ENCODE measurements around the gene RTL10. TPM values are rescaled to one million over a fixed set of nuclear protein-coding genes. Genes with fewer than 3 reads are reported as not detected.

Gene RTL10
- total and polyA plus RNA-seq, 2 of the 8 experiments (the other 6 are each of a cell fraction or from before 2014, with no cell fraction given) = 11.5 to 18.8 TPM

- Histone ChIP-seq H2BK12ac (ENCODE audit: low read depth, low read length) (no peak overlapping the region), H3K4me1 (replicated peaks in 1 of 4; ENCODE audit: control insufficient read depth in 3 of 4, insufficient read depth in 4 of 4, low read length in 3 of 4) (peaks cover 0 to 5% (median 0%) of the 10 kb centered on the region in 4 experiments; a peak in 4 of 7 replicates), H4K5ac (ENCODE audit: insufficient read length, low read depth, low read length) (no peak overlapping the region), H3K79me1 (ENCODE audit: low read depth, low read length) (peaks cover 7% of the 10 kb centered on the region), H3K27ac (ENCODE audit: low read depth, low read length) (no peak overlapping the region), H3K56ac (replicated peaks; ENCODE audit: insufficient read length, low read depth, low read length) (no peak overlapping the region), H4K20me1 (replicated peaks in 1 of 2; ENCODE audit: control insufficient read depth in 1 of 2, insufficient read depth in 2 of 2, low read length in 2 of 2) (peaks cover 18 to 51% of the 10 kb centered on the region in 2 experiments), H3K79me2 (ENCODE audit: control insufficient read depth in 1 of 2, insufficient read depth in 2 of 2, low read length in 2 of 2) (peaks cover 0 to 2% of the 10 kb centered on the region in 2 experiments; a peak in 2 of 4 replicates), H3K36me3 (ENCODE audit: control insufficient read depth in 2 of 4, insufficient read depth in 4 of 4, low read length in 3 of 4) (peaks cover 2 to 16% (median 14%) of the 10 kb centered on the region in 4 experiments; a peak in 6 of 8 replicates), H3K23ac (ENCODE audit: insufficient read length) (no peak overlapping the region), H3K23me2 (ENCODE audit: low read depth, low read length) (no peaks in the 10 kb centered on the region), H3K4ac (replicated peaks; ENCODE audit: insufficient read length, low read depth, low read length) (no peak overlapping the region), H2AK5ac (ENCODE audit: low read depth, low read length) (no peak overlapping the region), H2BK120ac (replicated peaks; ENCODE audit: low read depth, low read length) (no peak overlapping the region), H3K9me3 (ENCODE audit: insufficient read depth in 2 of 2, low read depth in 1 of 2, low read length in 1 of 2) (no peaks in the 10 kb centered on the region), H2BK5ac (ENCODE audit: low read depth, low read length) (0 out of 2 replicates have a peak overlapping the region, but pooled peaks have one; percentile 1), H4K91ac (replicated peaks; ENCODE audit: insufficient read length, low read length) (no peak overlapping the region), H3K18ac (ENCODE audit: extremely low read depth, low read length) (no peak overlapping the region), H3K27me3 (replicated peaks in 1 of 4; ENCODE audit: control insufficient read depth in 3 of 4, extremely low read depth in 1 of 4, insufficient read depth in 3 of 4, low read length in 3 of 4) (no peaks in the 10 kb centered on the region), H3K9ac (replicated peaks in 1 of 4; ENCODE audit: extremely low read depth in 1 of 4, low read depth in 3 of 4, low read length in 3 of 4) (no peak overlapping the region), H3K4me3 (ENCODE audit: extremely low read depth in 1 of 4, insufficient read depth in 2 of 4, low read depth in 3 of 4, low read length in 4 of 4) (no peak overlapping the region), H4K8ac (ENCODE audit: extremely low read depth, insufficient read depth, low read length) (no peak overlapping the region), H2BK20ac (ENCODE audit: low read length) (no peak overlapping the region), H2AFZ (ENCODE audit: low read length) (no peak overlapping the region), H2BK15ac (ENCODE audit: low read length) (no peak overlapping the region), H3K14ac (ENCODE audit: insufficient read length) (no peak overlapping the region), H3K4me2 (ENCODE audit: insufficient read depth in 1 of 2, low read depth in 2 of 2, low read length in 2 of 2) (no peak overlapping the region)
- no peak for FAIRE-seq
- ChIA-PET POLR2A (ENCODE audit: partially characterized antibody) (interaction anchor here (1.2 to 2.6 kb wide), 3 partner anchors 15 to 99 kb away, joined by 3 to 7 read pairs (median 6); no protein-coding TSS in a partner anchor), CTCF (ENCODE audit: partially characterized antibody) (interaction anchor here (0.8 to 1.6 kb wide), 3 partner anchors 8 to 169 kb away, joined by 3 to 4 read pairs (median 3); no protein-coding TSS in a partner anchor)
- 88% methylated on average over 1 of the region's 2 CpGs; no CpG with 5 or more reads in 1 of the 2 experiments for WGBS, 2 experiments (ENCODE audit: extremely low coverage in 1 of 2, insufficient coverage in 1 of 2, insufficient read length in 1 of 2, insufficient replicate concordance in 2 of 2, low coverage in 1 of 2, low lambda C conversion rate in 2 of 2, missing lambda C conversion rate in 1 of 2)
- no peak for DNase-seq (ENCODE audit: low read depth in 1 of 2, low spot score in 2 of 2)
- no peak for TF ChIP-seq RAD21 (IDR thresholded peaks at IDR 0.05 in 1 of 2, conservative IDR thresholded peaks at IDR 0.05 in 1 of 2; ENCODE audit: low read depth in 2 of 2, low read length in 2 of 2)
- no peak for TF ChIP-seq ASH2L (IDR thresholded peaks at IDR 0.05; ENCODE audit: low read length)
- no peak for TF ChIP-seq CBX8 (IDR thresholded peaks at IDR 0.05; ENCODE audit: borderline replicate concordance, low read depth, low read length)
- no peak for TF ChIP-seq CEBPB (IDR thresholded peaks at IDR 0.05; ENCODE audit: low read depth, low read length)
- TF ChIP-seq EGR1 (IDR thresholded peaks at IDR 0.05; ENCODE audit: borderline replicate concordance, low read depth, low read length) = no peak
- TF ChIP-seq SP1 (IDR thresholded peaks at IDR 0.05; ENCODE audit: low read depth, low read length) = no peak
- no peak for TF ChIP-seq CTCF (IDR thresholded peaks at IDR 0.05; ENCODE audit: control extremely low read depth in 1 of 3, insufficient read depth in 1 of 3, low read depth in 1 of 3, low read length in 3 of 3)
- TF ChIP-seq NANOG (IDR thresholded peaks at IDR 0.05; ENCODE audit: insufficient read depth, low read depth, low read length, poor library complexity, severe bottlenecking) = no peak
- TF ChIP-seq POLR2AphosphoS5 (IDR thresholded peaks at IDR 0.05; ENCODE audit: low read depth, low read length) = no peak
- TF ChIP-seq FOSL1 (IDR thresholded peaks at IDR 0.05; ENCODE audit: insufficient read depth, low read depth, low read length) = no peak
- TF ChIP-seq TCF12 (IDR thresholded peaks at IDR 0.05; ENCODE audit: low read depth, low read length) = no peak
- no peak for TF ChIP-seq CTBP2 (IDR thresholded peaks at IDR 0.05; ENCODE audit: borderline replicate concordance, insufficient read depth, insufficient read length, low read length)
These were observed 7.4 kb downstream of the RTL10 start for GRCh38 chr22:19847345-19847632.
